C4-2B (cell line): ENCODE measurements around the gene MRPL33.
"Not testable (repeated sequence)": the region's sequence is repeated elsewhere in the genome, so short reads cannot be mapped to it uniquely, and the experiment has no call there.

Experiments used
- CTCF ChIP-seq: fragments of 450-650 bp; conservative IDR thresholded peaks from 2 replicates; pipeline ENCODE4 v1.5.1; 2017; ENCODE audit warnings: mild to moderate bottlenecking
- ZFX ChIP-seq: fragments of 450-650 bp; IDR thresholded peaks from 2 replicates; pipeline ENCODE4 v1.6.1; 2017

- TF ChIP-seq CTCF, ZFX: not testable (repeated sequence)
Measured at GRCh38 chr2:27764526-27764925, 7.0 kb upstream of the MRPL33 start.
